ENCODE results near the gene FUT7.

The FUT7 gene

GRCh38 chr9:137027369-137028262 is 4.3 kb downstream of the FUT7 start, which contains the start of gene ABCA2 (continued):
- TF ChIP-seq ZBTB11 (tag by site-specific recombination; conservative IDR thresholded peaks at IDR 0.05; ENCODE audit: low read depth): no peak
- TF ChIP-seq ZNF518A (tag by site-specific recombination; conservative IDR thresholded peaks at IDR 0.05; ENCODE audit: low read depth): no peak
- peak; percentile 36; the same call in 1 of the 2 replicates for TF ChIP-seq HIC1 (tag by site-specific recombination; IDR thresholded peaks at IDR 0.05)
- TF ChIP-seq ZNF677 (tag by site-specific recombination; IDR thresholded peaks at IDR 0.05): no peak
- no peak for TF ChIP-seq ZNF670 (tag by site-specific recombination; IDR thresholded peaks at IDR 0.05; ENCODE audit: low read depth)
- no peak for TF ChIP-seq ZNF76 (tag by site-specific recombination; IDR thresholded peaks at IDR 0.05; ENCODE audit: borderline replicate concordance, low read depth)
- peak; percentile 57; the same call in 1 of the 2 replicates for TF ChIP-seq ZBTB7A (tag by site-specific recombination; IDR thresholded peaks at IDR 0.05; ENCODE audit: low read depth)
- TF ChIP-seq KLF8 (tag by site-specific recombination; IDR thresholded peaks at IDR 0.05): peak; percentile 45; the same call in 1 of the 2 replicates
- 0 out of 2 replicates have a peak, but pooled peaks have one; percentile 10 for TF ChIP-seq ZNF341 (tag by site-specific recombination; IDR thresholded peaks at IDR 0.05; ENCODE audit: low read depth)
- no peak for TF ChIP-seq KLF7 (tag by site-specific recombination; IDR thresholded peaks at IDR 0.05; ENCODE audit: borderline replicate concordance)
- TF ChIP-seq YY2 (tag by site-specific recombination; IDR thresholded peaks at IDR 0.05): no peak
- 0 out of 2 replicates have a peak, but pooled peaks have one; percentile 19 for TF ChIP-seq ZFHX2 (tag by site-specific recombination; conservative IDR thresholded peaks at IDR 0.05)
- no peak for TF ChIP-seq ZNF585B (tag by site-specific recombination; IDR thresholded peaks at IDR 0.05)
- peak; percentile 84 for TF ChIP-seq BCL11B (tag by site-specific recombination; IDR thresholded peaks at IDR 0.05; ENCODE audit: low read depth)
- TF ChIP-seq ZFP41 (tag by site-specific recombination; IDR thresholded peaks at IDR 0.05; ENCODE audit: borderline replicate concordance): no peak
- TF ChIP-seq HOXD13 (CRISPR knock-in tag; IDR thresholded peaks at IDR 0.05; ENCODE audit: borderline replicate concordance): no peak
- TF ChIP-seq KLF1 (tag by site-specific recombination; IDR thresholded peaks at IDR 0.05): peak; percentile 39
- TF ChIP-seq IKZF3 (tag by site-specific recombination; IDR thresholded peaks at IDR 0.05): no peak
- no peak for TF ChIP-seq ZNF488 (tag by site-specific recombination; IDR thresholded peaks at IDR 0.05)
- no peak for TF ChIP-seq ZBTB44 (tag by site-specific recombination; IDR thresholded peaks at IDR 0.05)
- no peak for TF ChIP-seq ZNF449 (tag by site-specific recombination; IDR thresholded peaks at IDR 0.05)
- TF ChIP-seq ZNF223 (tag by site-specific recombination; IDR thresholded peaks at IDR 0.05): no peak
- no peak for TF ChIP-seq ZNF16 (tag by site-specific recombination; IDR thresholded peaks at IDR 0.05; ENCODE audit: low read depth)
- TF ChIP-seq TRIM28 (IDR thresholded peaks at IDR 0.05; ENCODE audit: borderline replicate concordance, low read length): no peak

Measured in HEK293 (cell line).